BE2C (cell line): ENCODE results near the gene DNAH8.

Source experiments
- DNase-seq: peaks from one replicate; pipeline ENCODE4 v3.0.0-alpha.2; 2020
- H3K27me3 ChIP-seq: fragments of 250-450 bp; sonication (Bioruptor Pico); 2 replicates; pipeline ENCODE4 v1.5.1; 2020; ENCODE audit warnings: mild to moderate bottlenecking
- H3K36me3 ChIP-seq: fragments of 250-450 bp; sonication (Bioruptor Pico); 2 replicates; pipeline ENCODE4 v1.5.1; 2020; ENCODE audit warnings: mild to moderate bottlenecking
- H3K4me1 ChIP-seq: fragments of 250-450 bp; sonication (Bioruptor Pico); 2 replicates; pipeline ENCODE4 v1.5.1; 2020
- H3K4me3 ChIP-seq: 2 replicates; pipeline ENCODE4 v1.5.1; 2011; ENCODE audit warnings: low read depth, low read length
- H3K9me3 ChIP-seq: fragments of 250-450 bp; sonication (Bioruptor Pico); 2 replicates; pipeline ENCODE4 v1.5.1; 2020
- TF ChIP-seq, protein P1 (sequence below): IDR thresholded peaks from 2 replicates; pipeline ENCODE4 v1.5.1; 2012; ENCODE audit warnings: mild to moderate bottlenecking, low read depth, low read length

Gene DNAH8

DNA sequence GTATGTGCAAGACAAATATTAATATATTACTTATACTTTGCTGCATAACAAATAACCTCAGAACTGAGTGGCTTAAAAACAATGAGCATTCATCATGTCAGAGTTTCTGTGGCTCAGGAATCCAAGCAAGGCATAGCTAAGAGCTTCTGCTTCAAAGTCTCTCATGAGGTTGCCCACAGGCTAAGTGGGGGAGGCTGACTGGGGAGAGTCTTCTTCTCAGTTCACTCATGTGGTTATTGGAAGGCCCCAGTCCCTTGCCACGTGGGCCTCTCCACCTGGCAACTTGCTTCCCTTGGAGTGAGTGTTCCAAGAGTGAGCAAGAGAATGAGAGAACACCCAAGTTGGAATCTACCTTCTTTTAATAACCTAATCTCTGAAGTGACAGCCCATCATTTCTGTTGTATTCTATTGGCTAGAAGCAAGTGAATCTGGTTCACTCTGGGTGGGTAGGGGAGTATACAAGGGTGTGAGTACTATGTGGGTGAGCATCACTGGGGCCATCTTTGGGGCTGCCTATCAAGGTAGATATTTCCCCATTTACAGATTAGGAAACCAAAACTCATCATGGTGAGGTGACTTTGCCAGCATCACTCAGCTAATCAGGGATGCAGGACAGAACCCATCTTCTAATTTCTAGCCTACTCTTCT lies 36.0 kb downstream of the DNAH8 start:
- TF ChIP-seq, protein P1, sequence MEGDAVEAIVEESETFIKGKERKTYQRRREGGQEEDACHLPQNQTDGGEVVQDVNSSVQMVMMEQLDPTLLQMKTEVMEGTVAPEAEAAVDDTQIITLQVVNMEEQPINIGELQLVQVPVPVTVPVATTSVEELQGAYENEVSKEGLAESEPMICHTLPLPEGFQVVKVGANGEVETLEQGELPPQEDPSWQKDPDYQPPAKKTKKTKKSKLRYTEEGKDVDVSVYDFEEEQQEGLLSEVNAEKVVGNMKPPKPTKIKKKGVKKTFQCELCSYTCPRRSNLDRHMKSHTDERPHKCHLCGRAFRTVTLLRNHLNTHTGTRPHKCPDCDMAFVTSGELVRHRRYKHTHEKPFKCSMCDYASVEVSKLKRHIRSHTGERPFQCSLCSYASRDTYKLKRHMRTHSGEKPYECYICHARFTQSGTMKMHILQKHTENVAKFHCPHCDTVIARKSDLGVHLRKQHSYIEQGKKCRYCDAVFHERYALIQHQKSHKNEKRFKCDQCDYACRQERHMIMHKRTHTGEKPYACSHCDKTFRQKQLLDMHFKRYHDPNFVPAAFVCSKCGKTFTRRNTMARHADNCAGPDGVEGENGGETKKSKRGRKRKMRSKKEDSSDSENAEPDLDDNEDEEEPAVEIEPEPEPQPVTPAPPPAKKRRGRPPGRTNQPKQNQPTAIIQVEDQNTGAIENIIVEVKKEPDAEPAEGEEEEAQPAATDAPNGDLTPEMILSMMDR, result no peak
- no peaks in the 10 kb centered on the region for H3K27me3 ChIP-seq
- no peaks in the 10 kb centered on the region for H3K36me3 ChIP-seq
- no peaks in the 10 kb centered on the region for H3K4me1 ChIP-seq
- no peaks in the 10 kb centered on the region for H3K9me3 ChIP-seq
- no peak for DNase-seq
- no peak overlapping the region for H3K4me3 ChIP-seq

DNA sequence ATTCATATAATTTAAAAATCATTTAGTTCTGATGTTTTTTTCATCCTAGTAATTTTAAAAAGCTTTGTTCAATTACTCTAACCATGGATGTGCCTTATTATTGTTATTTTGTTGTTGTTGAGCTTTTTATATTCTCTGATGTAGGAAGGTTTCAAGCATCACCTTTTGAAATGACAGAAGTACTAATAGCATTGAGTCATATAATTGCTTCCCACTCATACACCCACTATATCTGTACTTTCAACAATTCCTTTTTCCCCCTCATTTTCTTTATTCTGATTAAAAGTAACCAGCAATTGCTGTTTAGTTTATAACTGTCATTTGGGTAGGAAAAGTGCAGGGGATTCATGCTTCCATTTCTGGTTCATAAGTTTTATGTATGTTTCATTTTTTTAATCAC lies 38.6 kb downstream of the DNAH8 start:
- no peaks in the 10 kb centered on the region for H3K9me3 ChIP-seq
- TF ChIP-seq, protein P1, result no peak
- H3K4me1 ChIP-seq, result no peaks in the 10 kb centered on the region
- DNase-seq, result no peak
- H3K27me3 ChIP-seq, result no peaks in the 10 kb centered on the region
- H3K4me3 ChIP-seq, result no peak overlapping the region
- no peaks in the 10 kb centered on the region for H3K36me3 ChIP-seq

DNA sequence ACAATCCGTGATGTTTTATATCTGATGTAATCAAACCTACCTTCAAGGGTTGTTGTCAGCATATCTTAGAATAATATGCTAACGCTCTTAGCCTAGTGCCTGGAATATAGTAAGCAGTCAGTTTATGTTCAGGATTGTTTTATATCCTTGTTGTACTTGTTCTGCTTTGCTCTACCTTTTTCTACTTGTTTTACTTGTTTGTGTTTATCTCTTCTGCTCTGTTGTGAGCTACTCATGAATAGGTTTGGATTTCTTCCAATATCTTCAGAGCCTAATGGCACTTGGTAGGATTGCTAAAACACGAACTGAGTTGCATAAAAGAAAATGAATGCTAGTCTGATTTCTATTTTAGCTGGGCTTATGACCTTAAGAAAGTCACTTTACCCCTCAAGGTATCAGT lies 40.1 kb downstream of the DNAH8 start:
- H3K36me3 ChIP-seq, result no peaks in the 10 kb centered on the region
- no peak overlapping the region for H3K4me3 ChIP-seq
- H3K9me3 ChIP-seq, result no peaks in the 10 kb centered on the region
- TF ChIP-seq, protein P1, result no peak
- H3K27me3 ChIP-seq, result no peaks in the 10 kb centered on the region
- H3K4me1 ChIP-seq, result no peaks in the 10 kb centered on the region
- no peak for DNase-seq

DNA sequence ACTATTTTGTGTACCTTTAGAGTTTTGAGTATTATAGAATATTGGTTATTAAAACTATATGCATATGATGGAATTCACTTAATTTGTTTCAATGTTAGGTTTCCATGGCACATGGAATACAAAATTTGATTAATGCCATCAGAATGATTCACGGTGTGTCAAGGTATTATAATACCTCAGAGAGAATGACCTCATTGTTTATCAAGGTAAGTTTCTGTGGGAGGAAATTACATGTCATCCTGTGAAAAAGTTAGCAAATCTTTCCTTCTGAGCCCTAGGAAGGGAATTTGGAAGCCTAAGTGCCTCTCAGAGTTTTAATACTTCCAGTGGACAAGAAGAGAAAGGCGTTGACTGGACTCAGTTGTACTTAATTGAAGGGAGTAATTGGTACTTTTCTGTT lies 40.8 kb downstream of the DNAH8 start:
- no peaks in the 10 kb centered on the region for H3K9me3 ChIP-seq
- TF ChIP-seq, protein P1, result no peak
- no peaks in the 10 kb centered on the region for H3K4me1 ChIP-seq
- no peak overlapping the region for H3K4me3 ChIP-seq
- no peaks in the 10 kb centered on the region for H3K27me3 ChIP-seq
- no peaks in the 10 kb centered on the region for H3K36me3 ChIP-seq
- no peak for DNase-seq

DNA sequence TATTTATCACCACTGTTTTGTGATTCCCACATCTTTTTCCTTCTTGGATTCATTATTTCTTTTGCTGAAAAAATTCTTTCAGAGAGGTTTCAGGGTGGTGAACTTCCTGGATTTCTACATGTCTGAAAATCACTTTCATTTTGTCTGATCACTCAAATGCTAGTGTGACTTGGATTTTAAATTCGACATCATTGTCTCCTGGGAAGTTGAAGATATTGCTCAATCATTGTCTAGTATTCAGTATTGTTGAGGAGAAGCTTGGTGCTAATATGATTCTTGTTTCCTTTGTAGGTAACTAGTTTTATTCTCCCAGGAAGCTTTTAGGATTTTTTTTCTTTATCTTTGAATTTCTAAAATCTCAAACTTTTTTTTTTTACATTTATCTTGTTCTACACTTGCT lies 45.0 kb downstream of the DNAH8 start:
- no peak for DNase-seq
- H3K27me3 ChIP-seq, result no peaks in the 10 kb centered on the region
- H3K4me1 ChIP-seq, result no peaks in the 10 kb centered on the region
- TF ChIP-seq, protein P1, result no peak
- H3K9me3 ChIP-seq, result no peaks in the 10 kb centered on the region
- H3K36me3 ChIP-seq, result no peaks in the 10 kb centered on the region
- H3K4me3 ChIP-seq, result no peak overlapping the region

DNA sequence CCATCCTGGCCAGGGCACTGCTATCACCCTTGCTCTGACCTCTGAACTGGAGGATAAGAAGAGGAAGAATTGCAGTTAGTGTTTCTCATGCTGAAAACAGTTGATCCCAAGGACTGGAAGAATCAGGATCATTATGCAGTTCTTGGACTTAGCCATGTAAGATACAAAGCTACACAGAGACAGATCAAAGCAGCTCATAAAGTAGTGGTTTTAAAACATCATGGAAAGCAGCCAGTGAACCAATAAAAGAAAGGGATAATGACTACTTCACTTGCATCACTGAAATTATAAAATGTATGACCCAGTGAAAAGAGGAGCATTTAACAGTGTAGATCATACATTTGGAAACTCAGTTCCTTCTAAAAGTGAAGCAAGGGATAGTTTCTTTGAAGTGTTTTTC lies 47.7 kb downstream of the DNAH8 start:
- DNase-seq, result no peak
- no peaks in the 10 kb centered on the region for H3K36me3 ChIP-seq
- no peaks in the 10 kb centered on the region for H3K9me3 ChIP-seq
- no peaks in the 10 kb centered on the region for H3K4me1 ChIP-seq
- TF ChIP-seq, protein P1, result no peak
- no peaks in the 10 kb centered on the region for H3K27me3 ChIP-seq
- no peak overlapping the region for H3K4me3 ChIP-seq
